ENCODE measurements around the gene DOK7. TPM values are rescaled to one million over a fixed set of nuclear protein-coding genes. Genes with fewer than 3 reads are reported as not detected.

The DOK7 gene
- total RNA-seq, 4 donors from 2014 or later: 0.53 to 5.7 (median 4.1) TPM; not detected in 1

GRCh38 chr4:3476936-3477749, 14.0 kb downstream of the DOK7 start:
- TF ChIP-seq POLR2A (IDR thresholded peaks at IDR 0.05): no peak
- TF ChIP-seq CTCF (IDR thresholded peaks at IDR 0.05): no peak

GRCh38 chr4:3477750-3478430, 14.8 kb downstream of the DOK7 start:
- no peak for DNase-seq
- peaks cover 0 to 4% (median 0%) of the 10 kb centered on the region in 4 donors for H3K4me1 ChIP-seq
- H3K9me3 ChIP-seq: no peaks in the 10 kb centered on the region
- no peak overlapping the region for H3K27ac ChIP-seq
- H3K36me3 ChIP-seq: no peaks in the 10 kb centered on the region
- no peak overlapping the region for H3K4me3 ChIP-seq
- no peak for TF ChIP-seq CTCF (IDR thresholded peaks at IDR 0.05)
- TF ChIP-seq POLR2A (IDR thresholded peaks at IDR 0.05): no peak
- H3K27me3 ChIP-seq: no peaks in the 10 kb centered on the region

More at GRCh38 chr4:3476936-3477749, 14.0 kb downstream of the DOK7 start:
- peaks cover 0 to 4% (median 0%) of the 10 kb centered on the region in 4 donors for H3K4me1 ChIP-seq
- H3K27ac ChIP-seq: no peak overlapping the region
- no peaks in the 10 kb centered on the region for H3K36me3 ChIP-seq
- no peak overlapping the region for H3K4me3 ChIP-seq
- no peak for DNase-seq
- H3K9me3 ChIP-seq: no peaks in the 10 kb centered on the region
- H3K27me3 ChIP-seq: no peaks in the 10 kb centered on the region

- Histone ChIP-seq H3K4me3 (no peak overlapping the region), H3K27ac (no peak overlapping the region), H3K4me1 (peaks cover 0 to 7% (median 0%) of the 10 kb centered on the region in 4 donors), H3K9me3 (no peaks in the 10 kb centered on the region), H3K36me3 (no peaks in the 10 kb centered on the region), H3K27me3 (no peaks in the 10 kb centered on the region)
- DNase-seq: no peak
- TF ChIP-seq POLR2A (IDR thresholded peaks at IDR 0.05) (no peak), CTCF (IDR thresholded peaks at IDR 0.05) (no peak)
Measured at GRCh38 chr4:3478446-3479357, 15.6 kb downstream of the DOK7 start.

GRCh38 chr4:3479358-3480101, 16.4 kb downstream of the DOK7 start:
- no peak overlapping the region for H3K27ac ChIP-seq
- H3K27me3 ChIP-seq: peaks cover 0 to 3% of the 10 kb centered on the region in 2 donors
- H3K9me3 ChIP-seq: no peaks in the 10 kb centered on the region
- TF ChIP-seq POLR2A (IDR thresholded peaks at IDR 0.05): no peak
- no peak for TF ChIP-seq CTCF (IDR thresholded peaks at IDR 0.05)
- H3K4me3 ChIP-seq: no peak overlapping the region
- DNase-seq: no peak
- no peaks in the 10 kb centered on the region for H3K36me3 ChIP-seq
- peaks cover 0 to 13% (median 5%) of the 10 kb centered on the region in 4 donors for H3K4me1 ChIP-seq

All from Peyer's patch (tissue), 4 donors.